HG03066 (cell line): ENCODE measurements around the gene CADM1.

Experiments used
- ATAC-seq: cut with Tn5 transposase; IDR thresholded peaks from one replicate; pipeline ENCODE4 v1.9.1; 2021; ENCODE audit warnings: low read depth; ENCODE audit not compliant: unreplicated experiment

The CADM1 gene

GRCh38 chr11:115409116-115409670, 95.0 kb downstream of the CADM1 start:
- no peak for ATAC-seq

- ATAC-seq = no peak
These were observed 95.9 kb downstream of the CADM1 start for GRCh38 chr11:115408036-115408921.

- ATAC-seq = no peak
These were observed 96.7 kb downstream of the CADM1 start for GRCh38 chr11:115407496-115407895.

GRCh38 chr11:115406404-115406803, 97.8 kb downstream of the CADM1 start:
- no peak for ATAC-seq

- no peak for ATAC-seq
These were observed 105.7 kb downstream of the CADM1 start for GRCh38 chr11:115398333-115399080.

GRCh38 chr11:115396533-115396932, 107.7 kb downstream of the CADM1 start:
- no peak for ATAC-seq

- no peak for ATAC-seq
These were observed 110.3 kb downstream of the CADM1 start for GRCh38 chr11:115393950-115394349.

GRCh38 chr11:115391598-115391997, 112.6 kb downstream of the CADM1 start:
- no peak for ATAC-seq

- ATAC-seq = no peak
These were observed 113.1 kb downstream of the CADM1 start for GRCh38 chr11:115391160-115391559.

- ATAC-seq = no peak
These were observed 113.8 kb downstream of the CADM1 start for GRCh38 chr11:115390441-115390840.

- ATAC-seq = no peak
These were observed 114.4 kb downstream of the CADM1 start for GRCh38 chr11:115389790-115390189.

GRCh38 chr11:115385226-115385625, 119.0 kb downstream of the CADM1 start:
- no peak for ATAC-seq

- ATAC-seq = no peak
These were observed 120.0 kb downstream of the CADM1 start for GRCh38 chr11:115384236-115384635.

- no peak for ATAC-seq
These were observed 120.8 kb downstream of the CADM1 start for GRCh38 chr11:115383431-115383830.

GRCh38 chr11:115379528-115379927, 124.7 kb downstream of the CADM1 start:
- ATAC-seq = no peak

GRCh38 chr11:115378557-115378956, 125.7 kb downstream of the CADM1 start:
- ATAC-seq = no peak

GRCh38 chr11:115377882-115378296, 126.3 kb downstream of the CADM1 start:
- no peak for ATAC-seq

- no peak for ATAC-seq
These were observed 135.6 kb downstream of the CADM1 start for GRCh38 chr11:115368616-115369015.

GRCh38 chr11:115366826-115367225, 137.4 kb downstream of the CADM1 start:
- no peak for ATAC-seq

- ATAC-seq = no peak
These were observed 138.3 kb downstream of the CADM1 start for GRCh38 chr11:115365907-115366306.

- no peak for ATAC-seq
These were observed 139.3 kb downstream of the CADM1 start for GRCh38 chr11:115364896-115365295.
